HAP-1 (cell line): Measurements from ENCODE around the gene FAM3B.

ENCODE experiments used
- DNase-seq, 2 experiments: peaks; one replicate each; pipeline ENCODE4 v3.0.0-alpha.2; 2016 to 2020; ENCODE audit warnings: low spot score in 2 of 2
- H3K27me3 ChIP-seq: fragments of 250-450 bp; sonication (Bioruptor Pico); 2 replicates; pipeline ENCODE4 v1.5.1; 2020; ENCODE audit warnings: low read depth, mild to moderate bottlenecking, moderate library complexity
- H3K36me3 ChIP-seq: fragments of 250-450 bp; sonication (Bioruptor Pico); replicated peaks from 2 replicates; pipeline ENCODE4 v1.5.1; 2020; ENCODE audit warnings: mild to moderate bottlenecking
- H3K4me1 ChIP-seq: fragments of 250-450 bp; sonication (Bioruptor Pico); 2 replicates; pipeline ENCODE4 v1.5.1; 2020; ENCODE audit warnings: mild to moderate bottlenecking
- H3K4me3 ChIP-seq: fragments of 250-450 bp; sonication (Bioruptor Pico); 2 replicates; pipeline ENCODE4 v1.5.1; 2020; ENCODE audit warnings: mild to moderate bottlenecking, moderate library complexity
- H3K9me3 ChIP-seq: fragments of 250-450 bp; sonication (Bioruptor Pico); 2 replicates; pipeline ENCODE4 v1.5.1; 2020; ENCODE audit warnings: mild to moderate bottlenecking, moderate library complexity
- in situ Hi-C: fragments of 300-500 bp; cut with MboI; formaldehyde crosslinking; loops from 3 replicates; pipeline ENCODE4 v1.14.3; 2020; ENCODE audit warnings: low sequenced_read_pairs, inconsistent platforms, mixed read lengths

Gene FAM3B

GRCh38 chr21:41325138-41325912, 8.7 kb downstream of the FAM3B start:
- no peak for DNase-seq
- Histone ChIP-seq H3K4me3 (no peak overlapping the region), H3K27me3 (no peaks in the 10 kb centered on the region), H3K36me3 (no peaks in the 10 kb centered on the region), H3K9me3 (peaks cover 5% of the 10 kb centered on the region; the same call in 1 of the 2 replicates), H3K4me1 (no peaks in the 10 kb centered on the region)
- in situ Hi-C loops = no loop called here

- Histone ChIP-seq H3K36me3 (no peaks in the 10 kb centered on the region), H3K9me3 (peaks cover 4% of the 10 kb centered on the region; the same call in 1 of the 2 replicates), H3K4me1 (no peaks in the 10 kb centered on the region), H3K27me3 (no peaks in the 10 kb centered on the region), H3K4me3 (no peak overlapping the region)
- DNase-seq = no peak
- in situ Hi-C loops = no loop called here
Measured at GRCh38 chr21:41326414-41327080, 9.9 kb downstream of the FAM3B start.

GRCh38 chr21:41327753-41328152, 11.2 kb downstream of the FAM3B start:
- in situ Hi-C loops = no loop called here
- peaks cover 8% of the 10 kb centered on the region; the same call in 1 of the 2 replicates for H3K9me3 ChIP-seq
- DNase-seq = no peak
- H3K36me3 ChIP-seq = no peaks in the 10 kb centered on the region
- H3K4me1 ChIP-seq = no peaks in the 10 kb centered on the region
- H3K4me3 ChIP-seq = no peak overlapping the region
- no peaks in the 10 kb centered on the region for H3K27me3 ChIP-seq

- in situ Hi-C loops = no loop called here
- no peaks in the 10 kb centered on the region for H3K27me3 ChIP-seq
- peaks cover 5% of the 10 kb centered on the region; the same call in 1 of the 2 replicates for H3K9me3 ChIP-seq
Measured at GRCh38 chr21:41328660-41329607, 12.3 kb downstream of the FAM3B start.

GRCh38 chr21:41333752-41334151, 17.2 kb downstream of the FAM3B start:
- no peak for DNase-seq
- no peaks in the 10 kb centered on the region for H3K36me3 ChIP-seq
- in situ Hi-C loops = no loop called here
- no peaks in the 10 kb centered on the region for H3K27me3 ChIP-seq
- H3K9me3 ChIP-seq = peaks cover 5% of the 10 kb centered on the region; the same call in 1 of the 2 replicates
- H3K4me3 ChIP-seq = no peak overlapping the region
- no peaks in the 10 kb centered on the region for H3K4me1 ChIP-seq

More at GRCh38 chr21:41328660-41329607, 12.3 kb downstream of the FAM3B start:
- no peak for DNase-seq
- Histone ChIP-seq H3K4me1 (no peaks in the 10 kb centered on the region), H3K4me3 (no peak overlapping the region), H3K36me3 (no peaks in the 10 kb centered on the region)

- H3K36me3 ChIP-seq = no peaks in the 10 kb centered on the region
- no peak for DNase-seq
- H3K4me1 ChIP-seq = no peaks in the 10 kb centered on the region
- in situ Hi-C loops = no loop called here
- H3K27me3 ChIP-seq = no peaks in the 10 kb centered on the region
- peaks cover 3% of the 10 kb centered on the region; the same call in 1 of the 2 replicates for H3K9me3 ChIP-seq
- H3K4me3 ChIP-seq = no peak overlapping the region
Measured at GRCh38 chr21:41337515-41337914, 20.9 kb downstream of the FAM3B start.

- Histone ChIP-seq H3K9me3 (no peaks in the 10 kb centered on the region; the same call in 1 of the 2 replicates), H3K4me1 (no peaks in the 10 kb centered on the region), H3K27me3 (no peaks in the 10 kb centered on the region), H3K36me3 (no peaks in the 10 kb centered on the region), H3K4me3 (no peak overlapping the region)
- in situ Hi-C loops = no loop called here
- DNase-seq = no peak
Measured at GRCh38 chr21:41338455-41338854, 21.9 kb downstream of the FAM3B start.

GRCh38 chr21:41342035-41342434, 25.4 kb downstream of the FAM3B start:
- H3K4me1 ChIP-seq = no peaks in the 10 kb centered on the region
- H3K36me3 ChIP-seq = no peaks in the 10 kb centered on the region
- in situ Hi-C loops = no loop called here
- H3K4me3 ChIP-seq = no peak overlapping the region
- H3K27me3 ChIP-seq = no peaks in the 10 kb centered on the region
- DNase-seq = no peak
- H3K9me3 ChIP-seq = no peaks in the 10 kb centered on the region; the same call in 1 of the 2 replicates

- Histone ChIP-seq H3K27me3 (no peaks in the 10 kb centered on the region), H3K4me1 (no peaks in the 10 kb centered on the region), H3K36me3 (no peaks in the 10 kb centered on the region), H3K4me3 (no peak overlapping the region), H3K9me3 (no peaks in the 10 kb centered on the region)
- in situ Hi-C loops = no loop called here
- no peak for DNase-seq
Measured at GRCh38 chr21:41344146-41344545, 27.5 kb downstream of the FAM3B start.

GRCh38 chr21:41345356-41345755, 28.8 kb downstream of the FAM3B start:
- H3K27me3 ChIP-seq = no peaks in the 10 kb centered on the region
- no peak overlapping the region for H3K4me3 ChIP-seq
- H3K4me1 ChIP-seq = no peaks in the 10 kb centered on the region
- no peaks in the 10 kb centered on the region for H3K9me3 ChIP-seq
- in situ Hi-C loops = no loop called here
- no peak for DNase-seq
- no peaks in the 10 kb centered on the region for H3K36me3 ChIP-seq

GRCh38 chr21:41345934-41346685, 29.5 kb downstream of the FAM3B start:
- H3K36me3 ChIP-seq = no peaks in the 10 kb centered on the region
- no peak overlapping the region for H3K4me3 ChIP-seq
- no peaks in the 10 kb centered on the region for H3K9me3 ChIP-seq
- no peaks in the 10 kb centered on the region for H3K4me1 ChIP-seq
- in situ Hi-C loops = no loop called here
- no peaks in the 10 kb centered on the region for H3K27me3 ChIP-seq
- DNase-seq = no peak

- Histone ChIP-seq H3K36me3 (no peaks in the 10 kb centered on the region), H3K27me3 (no peaks in the 10 kb centered on the region), H3K9me3 (no peaks in the 10 kb centered on the region), H3K4me3 (no peak overlapping the region), H3K4me1 (no peaks in the 10 kb centered on the region)
- in situ Hi-C loops = no loop called here
- no peak for DNase-seq
Measured at GRCh38 chr21:41346758-41347157, 30.2 kb downstream of the FAM3B start.

GRCh38 chr21:41348434-41348833, 31.8 kb downstream of the FAM3B start:
- no peaks in the 10 kb centered on the region for H3K4me1 ChIP-seq
- H3K27me3 ChIP-seq = no peaks in the 10 kb centered on the region
- no peak overlapping the region for H3K4me3 ChIP-seq
- no peaks in the 10 kb centered on the region for H3K36me3 ChIP-seq
- H3K9me3 ChIP-seq = no peaks in the 10 kb centered on the region
- in situ Hi-C loops = no loop called here
- no peak for DNase-seq
